Ectodermal cell (in vitro differentiated cells): ENCODE measurements around the gene FSTL4.
"Not testable (repeated sequence)": the region's sequence is repeated elsewhere in the genome, so short reads cannot be mapped to it uniquely, and the experiment has no call there.

Experiments used
- H3K27ac ChIP-seq: 2 replicates; pipeline ENCODE4 v1.7.0; 2013; ENCODE audit warnings: mild to moderate bottlenecking, low read depth, low read length; ENCODE audit not compliant: insufficient read depth, poor library complexity, severe bottlenecking
- H3K27me3 ChIP-seq: 2 replicates; pipeline ENCODE4 v1.7.0; 2013; ENCODE audit warnings: mild to moderate bottlenecking, low read length; ENCODE audit not compliant: insufficient read depth, control insufficient read depth, poor library complexity, severe bottlenecking
- H3K36me3 ChIP-seq: one replicate; pipeline ENCODE4 v1.7.0; 2013; ENCODE audit warnings: low read length; ENCODE audit not compliant: control insufficient read depth, insufficient read depth
- H3K4me1 ChIP-seq: one replicate; pipeline ENCODE4 v1.7.0; 2013; ENCODE audit warnings: low read length; ENCODE audit not compliant: control insufficient read depth, insufficient read depth
- H3K4me3 ChIP-seq: 2 replicates; pipeline ENCODE4 v1.7.0; 2013; ENCODE audit warnings: low read depth, low read length, control low read depth; ENCODE audit not compliant: insufficient read depth
- H3K9me3 ChIP-seq: 2 replicates; pipeline ENCODE4 v1.7.0; 2013; ENCODE audit warnings: mild to moderate bottlenecking, low read length, moderate library complexity; ENCODE audit not compliant: control insufficient read depth
- WGBS, 2 experiments: methylation state at CpG; one replicate each; pipeline ENCODE4 v1.1.7; 2013; ENCODE audit warnings: missing lambda C conversion rate in 2 of 2; 5-methylcytosine and 5-hydroxymethylcytosine counted together

FSTL4 gene

DNA sequence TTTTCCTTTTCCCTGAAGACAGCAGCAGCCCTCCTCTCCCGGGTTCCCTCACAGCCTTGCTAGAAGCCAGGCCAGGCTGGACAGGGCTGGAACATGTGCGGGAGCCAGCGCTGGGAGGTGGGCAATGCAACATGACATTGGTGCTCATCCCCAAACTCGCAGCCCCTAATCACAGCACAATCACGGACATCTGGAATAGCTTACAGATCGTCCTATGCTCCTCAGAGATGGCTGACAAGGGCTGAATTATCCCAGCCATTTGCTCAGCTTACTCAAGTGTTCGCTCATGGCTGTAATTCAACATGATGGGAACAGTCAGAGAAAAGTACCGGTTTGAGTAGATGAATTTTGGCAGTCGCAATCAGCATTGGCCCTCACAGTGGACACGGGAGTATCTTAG is 49.8 kb downstream of the FSTL4 start:
- Histone ChIP-seq H3K36me3 (no peaks in the 10 kb centered on the region), H3K4me1 (no peaks in the 10 kb centered on the region), H3K27ac (no peak overlapping the region), H3K27me3 (no peaks in the 10 kb centered on the region), H3K4me3 (no peak overlapping the region), H3K9me3 (no peaks in the 10 kb centered on the region)
- 92 to 93% methylated on average over 10 of the region's 10 CpGs for WGBS, 2 experiments

DNA sequence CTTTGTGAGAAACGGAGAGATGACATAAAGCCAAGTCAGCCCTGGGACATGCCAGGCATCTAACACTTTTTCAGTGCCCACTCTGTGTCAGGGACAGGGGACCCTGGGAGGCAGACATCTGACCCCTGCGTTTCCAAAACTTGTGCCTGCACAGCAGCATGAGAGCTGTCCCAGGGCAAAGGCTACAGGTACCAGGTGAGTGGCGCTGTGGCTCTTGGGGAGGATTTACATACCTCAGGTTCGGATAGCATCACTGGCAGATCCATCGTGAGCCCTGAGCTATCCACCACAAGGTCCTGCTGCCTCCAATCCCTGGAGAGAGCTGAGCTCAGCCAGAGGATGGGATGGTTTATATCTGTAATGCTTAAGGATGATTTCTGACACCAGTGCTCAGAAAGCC is 52.4 kb downstream of the FSTL4 start:
- Histone ChIP-seq H3K27me3 (no peaks in the 10 kb centered on the region), H3K4me1 (no peaks in the 10 kb centered on the region), H3K27ac (no peak overlapping the region), H3K4me3 (no peak overlapping the region), H3K36me3 (no peaks in the 10 kb centered on the region), H3K9me3 (no peaks in the 10 kb centered on the region)
- WGBS, 2 experiments, result 74 to 79% methylated on average over 5 of the region's 5 CpGs

DNA sequence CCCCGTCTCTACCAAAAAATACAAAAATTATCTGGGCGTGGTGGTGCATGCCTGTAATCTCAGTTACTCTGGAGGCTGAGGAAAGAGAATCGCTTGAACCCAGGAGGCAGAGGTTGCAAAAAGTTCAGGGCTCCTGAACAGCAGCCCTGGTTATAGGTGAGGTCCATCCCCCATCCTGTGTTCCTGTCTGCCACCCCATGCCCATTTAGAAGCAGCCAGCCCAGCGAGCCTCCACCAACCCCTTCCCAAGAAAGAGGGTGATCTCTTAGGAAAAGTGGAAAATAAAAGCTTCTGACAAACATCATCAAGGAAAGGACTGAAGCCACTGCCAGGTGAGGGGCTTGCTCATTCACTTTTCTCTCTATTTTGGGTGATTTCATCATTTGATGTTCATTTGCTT is 55.8 kb downstream of the FSTL4 start:
- Histone ChIP-seq H3K27me3 (no peaks in the 10 kb centered on the region), H3K4me3 (no peak overlapping the region), H3K36me3 (no peaks in the 10 kb centered on the region), H3K4me1 (no peaks in the 10 kb centered on the region), H3K27ac (no peak overlapping the region), H3K9me3 (no peaks in the 10 kb centered on the region)
- 78 to 87% methylated on average over 4 of the region's 4 CpGs for WGBS, 2 experiments

DNA sequence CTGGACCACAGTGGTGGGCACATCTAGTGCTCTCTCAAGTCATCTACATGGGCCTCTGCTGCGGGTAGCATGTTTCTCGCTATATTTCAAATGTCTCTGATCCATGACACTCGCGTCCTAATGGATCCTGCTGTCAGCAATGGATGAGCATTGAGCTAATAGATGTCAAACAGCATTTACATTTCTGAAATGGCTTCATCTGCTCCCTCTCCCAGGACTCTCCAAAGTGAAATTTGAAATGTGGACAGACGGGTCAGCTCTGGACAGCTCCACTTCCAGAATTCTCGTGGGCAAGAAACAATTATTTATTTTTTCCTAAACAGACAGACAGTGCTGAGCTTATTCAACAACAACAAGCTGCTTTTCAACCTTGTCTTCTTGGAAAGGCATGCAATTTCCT is 58.1 kb downstream of the FSTL4 start:
- Histone ChIP-seq H3K9me3 (no peaks in the 10 kb centered on the region), H3K4me1 (no peaks in the 10 kb centered on the region), H3K27me3 (no peaks in the 10 kb centered on the region), H3K36me3 (no peaks in the 10 kb centered on the region), H3K4me3 (no peak overlapping the region), H3K27ac (no peak overlapping the region)
- 96% methylated on average over 6 of the region's 6 CpGs for WGBS, 2 experiments

DNA sequence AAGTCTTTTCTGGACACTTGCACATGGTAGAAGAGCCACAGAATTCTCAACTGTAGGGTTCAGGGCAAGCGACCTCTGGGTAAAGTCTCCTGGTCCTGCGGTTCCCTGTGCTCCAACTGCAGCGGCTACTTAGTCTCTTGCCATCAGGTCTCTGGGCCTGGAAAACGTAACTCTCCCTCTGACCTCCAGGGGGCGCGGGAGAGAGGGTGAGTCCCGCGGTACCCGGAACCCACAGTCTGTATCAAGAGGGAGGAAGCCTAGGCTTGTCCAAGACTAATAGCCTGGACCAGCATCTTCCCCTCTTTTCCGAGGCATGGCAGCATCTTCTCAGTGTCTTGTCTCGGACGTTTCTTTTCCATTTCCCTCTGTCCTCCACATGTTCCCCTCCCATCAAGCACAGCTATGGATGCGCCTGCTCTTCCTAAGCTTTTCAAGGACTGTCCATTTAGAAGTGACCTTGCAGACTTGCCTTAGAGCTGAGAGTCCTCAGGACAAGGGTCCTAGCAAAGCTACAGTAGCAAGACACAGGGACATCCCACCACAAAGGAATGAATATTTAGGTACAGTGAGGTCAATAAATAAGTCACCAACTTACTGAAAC is 59.3 kb downstream of the FSTL4 start:
- H3K9me3 ChIP-seq, result no peaks in the 10 kb centered on the region
- no peak overlapping the region for H3K27ac ChIP-seq
- H3K4me1 ChIP-seq, result no peaks in the 10 kb centered on the region
- H3K36me3 ChIP-seq, result no peaks in the 10 kb centered on the region
- 34 to 36% methylated on average over 13 of the region's 13 CpGs for WGBS, 2 experiments
- H3K4me3 ChIP-seq, result no peak overlapping the region
- no peaks in the 10 kb centered on the region for H3K27me3 ChIP-seq

DNA sequence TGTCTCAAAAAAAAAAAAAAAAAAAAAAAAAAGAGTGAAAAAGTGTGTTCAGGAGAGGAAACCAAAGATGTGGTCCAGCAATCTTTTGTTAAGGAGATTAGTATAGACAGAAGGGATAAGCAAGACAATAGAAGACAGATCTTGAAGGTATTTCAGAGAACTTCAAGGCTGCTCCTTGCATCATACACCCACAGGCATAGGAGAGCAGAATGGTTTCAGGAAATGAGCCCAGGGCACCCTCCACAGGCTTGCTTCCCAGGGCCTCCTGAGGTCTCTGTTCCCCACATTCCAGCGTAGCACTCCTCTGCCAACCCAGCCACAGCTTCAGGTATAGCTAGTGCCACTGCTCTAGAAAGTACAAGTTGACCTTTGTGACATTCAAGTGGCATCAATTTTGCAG is 65.8 kb downstream of the FSTL4 start:
- Histone ChIP-seq H3K9me3 (no peaks in the 10 kb centered on the region), H3K36me3 (no peaks in the 10 kb centered on the region), H3K27ac (no peak overlapping the region), H3K4me3 (no peak overlapping the region), H3K4me1 (no peaks in the 10 kb centered on the region), H3K27me3 (no peaks in the 10 kb centered on the region)
- WGBS, 2 experiments, result 64 to 67% methylated on average over 1 of the region's 1 CpG

DNA sequence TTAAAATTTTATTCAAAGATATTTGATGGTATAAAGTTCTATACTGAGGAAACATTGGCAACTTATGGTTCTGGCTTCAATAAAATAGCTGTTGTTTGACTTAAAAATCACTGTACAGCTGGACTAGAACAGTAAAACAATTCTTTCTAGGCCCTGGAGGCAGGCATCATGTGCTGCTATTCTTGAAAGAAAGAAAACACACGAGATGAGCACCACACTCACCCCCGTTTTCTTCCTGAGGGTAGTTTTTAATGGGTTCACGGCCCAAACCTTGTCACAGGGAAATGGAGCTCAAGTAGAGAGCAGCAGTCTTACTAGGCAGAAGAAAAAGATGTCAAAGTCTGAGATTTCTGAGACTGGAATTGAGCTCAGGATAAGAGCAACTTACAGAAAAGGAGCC is 68.0 kb downstream of the FSTL4 start:
- WGBS, 2 experiments, result 91 to 96% methylated on average over 3 of the region's 3 CpGs
- H3K4me1 ChIP-seq, result no peaks in the 10 kb centered on the region
- H3K4me3 ChIP-seq, result no peak overlapping the region
- no peak overlapping the region for H3K27ac ChIP-seq
- H3K9me3 ChIP-seq, result no peaks in the 10 kb centered on the region
- no peaks in the 10 kb centered on the region for H3K27me3 ChIP-seq
- no peaks in the 10 kb centered on the region for H3K36me3 ChIP-seq

DNA sequence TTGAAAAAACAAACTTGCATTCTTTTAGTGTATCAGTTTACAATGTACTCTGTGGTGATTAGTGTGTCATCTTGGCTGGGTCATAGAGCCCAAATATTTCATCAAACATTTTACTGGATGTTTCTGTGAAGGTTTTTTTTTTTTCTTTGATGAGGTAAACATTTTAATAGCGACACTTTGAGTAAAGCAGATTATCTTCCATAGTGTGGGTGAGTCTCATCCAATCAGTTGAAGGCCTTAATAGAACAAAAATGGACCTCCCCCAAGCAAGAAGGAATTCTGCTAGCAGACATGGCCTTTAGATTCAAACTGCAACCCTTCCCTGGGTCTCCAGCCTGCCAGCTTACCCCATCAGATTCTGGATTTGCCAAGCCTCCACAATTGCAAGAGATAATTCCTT is 72.5 kb downstream of the FSTL4 start:
- Histone ChIP-seq H3K27me3 (no peaks in the 10 kb centered on the region), H3K4me1 (no peaks in the 10 kb centered on the region), H3K4me3 (no peak overlapping the region), H3K36me3 (no peaks in the 10 kb centered on the region), H3K9me3 (no peaks in the 10 kb centered on the region), H3K27ac (no peak overlapping the region)
- WGBS, 2 experiments, result 90 to 100% methylated on average over 1 of the region's 1 CpG

DNA sequence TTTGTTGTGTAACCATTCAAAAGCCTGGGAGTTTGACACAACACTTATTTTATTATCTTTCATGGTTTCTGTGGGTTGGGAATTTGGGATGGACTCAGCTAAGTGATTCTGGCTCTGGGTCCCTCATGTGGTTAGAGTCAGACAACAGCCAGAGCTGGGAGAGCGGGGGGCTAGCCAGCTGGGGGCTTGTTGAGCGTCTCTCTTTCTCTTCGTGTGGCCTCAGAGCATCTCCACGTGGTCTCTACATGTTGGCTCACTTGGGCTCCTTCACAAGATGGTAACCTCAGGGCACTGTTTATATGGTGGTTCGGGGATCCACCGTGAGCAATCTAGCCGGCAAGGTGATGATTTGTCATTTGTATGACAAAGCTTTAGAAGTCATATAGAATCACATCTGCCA is 73.6 kb downstream of the FSTL4 start:
- Histone ChIP-seq H3K27ac (no peak overlapping the region), H3K36me3 (no peaks in the 10 kb centered on the region), H3K4me3 (no peak overlapping the region), H3K27me3 (no peaks in the 10 kb centered on the region), H3K9me3 (no peaks in the 10 kb centered on the region), H3K4me1 (no peaks in the 10 kb centered on the region)
- WGBS, 2 experiments, result 89 to 91% methylated on average over 7 of the region's 7 CpGs

DNA sequence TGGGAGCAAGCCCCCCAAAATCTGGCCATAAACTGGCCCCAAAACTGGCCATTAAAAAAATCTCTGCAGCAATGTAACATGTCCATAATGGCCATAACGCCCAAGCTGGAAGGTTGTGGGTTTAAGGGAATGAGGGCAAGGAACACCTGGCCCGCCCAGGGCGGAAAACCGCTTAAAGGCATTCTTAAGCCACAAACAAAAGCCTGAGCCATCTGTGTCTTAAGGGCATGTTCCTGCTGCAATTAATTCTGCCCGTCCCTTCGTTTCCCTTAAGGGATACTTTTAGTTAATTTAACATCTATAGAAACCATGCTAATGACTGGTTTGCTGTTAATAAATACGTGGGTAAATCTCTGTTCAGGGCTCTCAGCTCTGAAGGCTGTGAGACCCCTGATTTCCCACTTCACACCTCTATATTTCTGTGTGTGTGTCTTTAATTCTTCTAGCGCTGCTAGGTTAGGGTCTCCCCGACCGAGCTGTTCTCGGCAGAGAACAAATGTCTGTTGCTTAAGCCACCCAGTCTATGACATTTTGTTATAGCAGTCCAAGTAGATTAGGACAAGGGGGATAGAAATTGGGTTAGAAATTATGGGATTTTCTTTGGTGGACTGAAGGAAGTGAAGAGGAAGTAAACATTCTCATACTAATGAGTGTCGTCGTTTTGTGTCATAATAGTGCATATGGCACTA is 77.0 kb downstream of the FSTL4 start:
- not testable (repeated sequence) for H3K36me3 ChIP-seq, H3K4me3 ChIP-seq, H3K27ac ChIP-seq, H3K9me3 ChIP-seq, H3K4me1 ChIP-seq, H3K27me3 ChIP-seq
- WGBS, 2 experiments, result 83 to 90% methylated on average over 12 of the region's 13 CpGs
